NCI-H69 (cell line): ENCODE results near the gene RPL36AL.

Experiments used
- DNase-seq: peaks from one replicate; lab custom pipeline; 2025; lab: John Stamatoyannopoulos, UW

RPL36AL gene

DNA sequence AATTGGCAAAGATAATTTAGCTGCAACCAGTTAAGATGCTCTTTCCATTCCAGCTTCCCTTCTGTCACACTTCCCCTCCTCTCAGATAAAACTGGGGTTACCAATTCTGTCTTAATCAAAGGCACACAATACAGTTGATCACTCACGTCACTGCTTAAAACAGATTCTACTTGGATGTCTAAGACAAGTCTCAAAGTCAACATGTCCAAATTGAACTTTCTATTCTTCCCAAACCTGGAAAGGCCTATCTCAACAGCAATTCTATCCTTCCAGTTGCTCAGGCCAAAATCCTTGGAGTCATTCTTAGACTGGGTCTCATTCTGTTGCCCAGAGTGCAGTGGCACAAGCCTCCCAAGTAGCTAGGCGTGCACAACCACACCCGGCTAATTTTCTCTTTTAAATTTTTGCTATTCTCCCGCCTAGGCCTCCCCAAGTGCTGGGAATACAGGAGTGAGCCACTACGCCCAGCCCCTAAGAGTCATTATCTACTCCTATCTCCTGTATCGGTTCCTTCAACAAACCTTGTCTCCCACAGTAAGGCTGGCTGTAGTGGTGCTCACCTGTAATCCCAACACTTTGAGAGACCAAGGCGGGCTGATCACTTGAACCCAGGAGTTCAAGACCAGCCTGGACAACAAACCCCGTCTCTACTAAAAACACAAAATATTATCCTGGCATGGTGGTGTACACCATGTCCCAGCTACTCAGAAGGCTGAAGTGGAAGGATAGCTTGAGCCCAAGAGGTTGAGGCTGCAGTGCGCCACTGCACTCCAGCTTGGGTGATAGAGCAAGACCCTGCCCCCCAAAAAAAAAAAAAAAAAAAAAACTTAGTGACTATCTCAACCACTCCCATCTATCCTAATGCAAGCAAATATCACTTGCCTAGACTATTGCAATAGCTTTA is 39.0 kb downstream of the RPL36AL start:
- DNase-seq: no peak

DNA sequence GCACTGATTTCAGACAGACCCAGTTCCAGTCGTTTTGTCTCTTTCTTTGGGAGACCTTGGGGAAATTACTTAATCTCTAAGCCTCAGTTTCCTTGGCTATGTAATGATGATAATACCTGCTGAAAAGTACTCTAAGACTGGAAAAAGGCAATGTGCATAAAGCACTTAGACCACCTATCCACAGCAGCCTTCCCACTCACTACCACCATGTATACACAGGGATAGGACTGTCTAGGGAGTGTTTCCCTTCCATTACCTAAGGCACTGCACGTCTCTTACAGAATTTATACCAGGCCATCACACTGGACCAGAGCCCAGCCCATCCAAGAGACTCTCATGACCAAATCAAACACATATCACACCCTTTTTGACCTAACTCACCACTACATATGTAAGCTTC is 40.6 kb downstream of the RPL36AL start:
- no peak for DNase-seq

DNA sequence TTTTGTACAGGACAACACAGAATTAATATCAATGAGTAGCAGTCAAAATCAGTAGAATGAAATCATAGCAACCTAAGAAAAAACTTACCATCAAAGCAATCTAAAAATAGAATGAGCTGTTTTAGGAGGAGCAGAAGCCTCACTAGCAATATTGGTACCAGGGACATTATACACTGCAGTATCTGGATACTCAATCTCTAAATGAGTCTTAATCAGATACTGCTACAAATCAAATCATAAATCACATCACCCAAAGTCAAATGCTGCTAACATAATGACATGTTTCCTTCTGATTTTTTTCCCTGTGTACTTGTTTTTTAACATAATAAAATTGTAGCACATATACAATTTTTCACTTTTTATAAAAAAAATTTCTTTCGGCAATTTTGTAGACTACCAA is 42.3 kb downstream of the RPL36AL start:
- DNase-seq: no peak

DNA sequence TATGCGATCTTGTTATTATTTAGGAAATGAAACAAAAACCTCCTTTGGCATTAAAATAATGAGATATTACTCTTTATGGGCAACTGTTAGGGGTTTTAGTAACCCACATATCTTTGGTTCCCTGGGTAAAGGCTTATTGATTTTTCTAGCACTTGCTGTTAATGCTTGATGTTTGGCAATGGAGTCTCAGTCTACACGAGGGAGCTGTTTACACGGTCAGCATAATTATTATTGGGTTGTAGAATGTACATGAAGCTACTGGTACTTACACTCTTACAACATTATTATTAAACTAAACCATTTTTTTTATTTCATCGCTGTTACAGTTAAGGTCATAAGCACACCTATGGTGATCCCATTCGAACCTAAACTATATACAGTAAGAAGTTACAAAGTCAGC is 46.4 kb downstream of the RPL36AL start:
- DNase-seq: no peak

DNA sequence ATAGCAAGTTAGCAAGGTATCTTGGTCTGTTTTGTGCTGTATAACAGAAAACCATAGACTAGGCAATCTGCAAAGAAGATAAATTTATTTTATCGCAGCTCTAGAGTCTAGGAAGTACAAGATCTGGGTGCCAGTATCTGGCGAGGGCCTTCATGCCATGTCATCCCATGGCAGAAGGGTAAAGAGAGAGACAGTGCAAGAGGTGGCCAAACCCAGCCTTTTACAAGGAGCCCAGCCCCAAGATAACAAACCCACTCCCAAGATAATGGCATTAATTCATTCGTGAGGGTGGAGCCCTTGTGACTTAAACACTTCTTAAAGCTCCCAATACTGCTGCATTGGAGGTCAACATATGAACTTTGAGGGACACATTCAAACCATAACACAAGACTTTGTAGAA is 51.1 kb downstream of the RPL36AL start:
- DNase-seq: no peak
